ENCODE measurements around the gene MYOZ3. TPM values are rescaled to one million over a fixed set of nuclear protein-coding genes. Genes with fewer than 3 reads are reported as not detected.

Gene MYOZ3
- total RNA-seq, 1 experiment from 2014 or later, result not detected

- peak; percentile 59 for DNase-seq (ENCODE audit: low read depth)
Measured at GRCh38 chr5:150640311-150641005, 20.6 kb upstream of the MYOZ3 start, which contains the start of gene SYNPO. SYNPO (plus strand) TSS chr5:150640660; CDS start chr5:150648276, 7,616 bp downstream.

DNA sequence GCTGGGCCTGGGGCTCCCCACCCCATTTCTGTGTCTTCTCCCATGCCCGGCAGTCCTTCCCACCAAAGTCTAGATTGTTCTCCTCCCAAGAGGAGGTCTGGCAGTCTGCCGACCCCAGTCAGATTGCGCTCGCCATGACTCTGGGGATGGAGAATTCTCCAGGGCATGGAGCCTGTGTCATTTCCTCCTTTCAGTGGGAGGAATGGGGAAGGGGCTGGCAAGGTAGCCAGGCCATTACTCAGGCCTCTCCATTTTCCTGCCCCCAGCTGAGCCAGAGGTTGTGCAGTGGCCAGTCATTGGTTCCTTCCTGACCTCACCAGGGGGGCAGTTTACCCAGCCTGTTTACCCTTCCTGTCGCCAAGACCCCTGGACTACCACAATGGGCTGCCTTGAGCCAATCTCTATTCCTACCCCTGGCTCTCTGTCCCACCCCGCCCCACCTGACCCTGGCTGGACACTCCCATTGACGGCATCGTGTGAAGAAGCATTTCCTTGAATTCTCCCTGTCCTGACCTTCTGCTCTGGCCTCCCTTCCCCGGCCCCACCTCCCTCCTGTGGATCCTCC, 20.0 kb upstream of the MYOZ3 start:
- in situ Hi-C loops (cut with HindIII; ENCODE audit: low pct_unique_long_range_greater_than_20kb, low sequenced_read_pairs), result no loop called here
- peak; percentile 40 for DNase-seq (ENCODE audit: low read depth)

More at GRCh38 chr5:150640311-150641005, 20.6 kb upstream of the MYOZ3 start, which contains the start of gene SYNPO:
- in situ Hi-C loops (cut with HindIII; ENCODE audit: low pct_unique_long_range_greater_than_20kb, low sequenced_read_pairs), result no loop called here

GRCh38 chr5:150641824-150642566, 19.1 kb upstream of the MYOZ3 start:
- in situ Hi-C loops (cut with HindIII; ENCODE audit: low pct_unique_long_range_greater_than_20kb, low sequenced_read_pairs), result no loop called here
- no peak for DNase-seq (ENCODE audit: low read depth)

- DNase-seq (ENCODE audit: low read depth), result peak; percentile 89
- in situ Hi-C loops (cut with HindIII; ENCODE audit: low pct_unique_long_range_greater_than_20kb, low sequenced_read_pairs), result no loop called here
Measured at GRCh38 chr5:150642567-150642927, 18.5 kb upstream of the MYOZ3 start.

DNA sequence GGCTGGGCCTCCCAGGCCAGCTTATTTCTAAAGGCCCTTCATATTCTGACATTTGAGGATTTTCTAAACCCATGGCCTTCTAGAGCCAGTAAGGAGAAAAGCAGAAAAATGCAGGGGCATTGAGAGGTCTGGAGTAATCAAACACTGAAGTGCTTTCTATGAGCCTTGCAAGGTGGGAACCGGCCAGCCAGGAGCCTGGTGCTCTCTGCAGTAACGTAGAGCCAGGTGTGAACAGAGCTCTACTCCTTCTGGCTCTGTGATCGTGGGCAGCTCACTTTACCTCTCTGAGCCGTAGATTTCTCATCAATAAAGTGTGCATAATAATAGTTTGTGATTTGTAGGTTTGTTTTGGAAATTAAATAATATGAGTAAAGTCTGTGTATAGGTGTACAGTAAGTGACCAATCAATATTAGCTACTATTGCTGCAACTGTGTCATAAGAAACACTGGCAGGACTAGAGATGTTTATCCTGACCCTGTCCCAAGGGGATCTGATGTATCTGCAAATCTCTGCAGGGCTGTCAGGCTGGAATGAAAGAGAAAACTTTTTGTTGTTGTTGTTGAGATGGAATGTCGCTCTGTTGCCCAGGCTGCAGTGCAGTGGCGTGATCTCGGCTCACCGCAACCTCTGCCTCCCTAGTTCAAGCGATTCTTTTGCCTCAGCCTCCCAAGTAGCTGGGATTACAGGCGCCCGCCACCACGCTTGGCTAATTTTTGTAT, 17.9 kb upstream of the MYOZ3 start:
- in situ Hi-C loops (cut with HindIII; ENCODE audit: low pct_unique_long_range_greater_than_20kb, low sequenced_read_pairs), result no loop called here
- DNase-seq (ENCODE audit: low read depth), result no peak

DNA sequence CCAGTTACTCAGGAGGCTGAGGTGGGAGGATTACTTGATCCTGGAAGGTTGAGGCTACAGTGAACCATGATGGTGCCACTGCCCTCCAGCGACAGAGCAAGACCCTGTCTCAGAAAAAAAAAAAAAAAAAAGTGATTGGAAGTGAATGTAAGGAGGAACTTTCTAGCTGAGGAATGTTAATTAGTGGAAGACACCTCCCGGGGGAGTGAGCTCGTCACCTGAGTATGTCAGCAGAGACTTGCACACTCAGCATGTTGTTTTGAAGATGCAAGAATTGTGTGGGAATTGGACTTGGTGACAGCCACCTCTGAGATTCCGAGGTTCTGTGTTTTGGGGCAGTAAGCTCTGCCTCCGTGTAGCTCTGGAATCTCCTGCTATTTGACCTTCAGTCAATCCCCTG, 17.0 kb upstream of the MYOZ3 start:
- peak; percentile 27 for DNase-seq (ENCODE audit: low read depth)

GRCh38 chr5:150644514-150644913, 16.5 kb upstream of the MYOZ3 start:
- no peak for DNase-seq (ENCODE audit: low read depth)
- in situ Hi-C loops (cut with HindIII; ENCODE audit: low pct_unique_long_range_greater_than_20kb, low sequenced_read_pairs), result no loop called here

More for the DNA sequence above, 17.0 kb upstream of the MYOZ3 start:
- in situ Hi-C loops (cut with HindIII; ENCODE audit: low pct_unique_long_range_greater_than_20kb, low sequenced_read_pairs), result no loop called here

- in situ Hi-C loops (cut with HindIII; ENCODE audit: low pct_unique_long_range_greater_than_20kb, low sequenced_read_pairs), result no loop called here
Measured at GRCh38 chr5:150645070-150645700, 15.9 kb upstream of the MYOZ3 start.

GRCh38 chr5:150647275-150648251, 13.5 kb upstream of the MYOZ3 start:
- no peak for DNase-seq (ENCODE audit: low read depth)
- in situ Hi-C loops (cut with HindIII; ENCODE audit: low pct_unique_long_range_greater_than_20kb, low sequenced_read_pairs), result no loop called here

More at GRCh38 chr5:150645070-150645700, 15.9 kb upstream of the MYOZ3 start:
- peak; percentile 80 for DNase-seq (ENCODE audit: low read depth)

GRCh38 chr5:150648294-150649107, 12.6 kb upstream of the MYOZ3 start:
- in situ Hi-C loops (cut with HindIII; ENCODE audit: low pct_unique_long_range_greater_than_20kb, low sequenced_read_pairs), result no loop called here
- no peak for DNase-seq (ENCODE audit: low read depth)

DNA sequence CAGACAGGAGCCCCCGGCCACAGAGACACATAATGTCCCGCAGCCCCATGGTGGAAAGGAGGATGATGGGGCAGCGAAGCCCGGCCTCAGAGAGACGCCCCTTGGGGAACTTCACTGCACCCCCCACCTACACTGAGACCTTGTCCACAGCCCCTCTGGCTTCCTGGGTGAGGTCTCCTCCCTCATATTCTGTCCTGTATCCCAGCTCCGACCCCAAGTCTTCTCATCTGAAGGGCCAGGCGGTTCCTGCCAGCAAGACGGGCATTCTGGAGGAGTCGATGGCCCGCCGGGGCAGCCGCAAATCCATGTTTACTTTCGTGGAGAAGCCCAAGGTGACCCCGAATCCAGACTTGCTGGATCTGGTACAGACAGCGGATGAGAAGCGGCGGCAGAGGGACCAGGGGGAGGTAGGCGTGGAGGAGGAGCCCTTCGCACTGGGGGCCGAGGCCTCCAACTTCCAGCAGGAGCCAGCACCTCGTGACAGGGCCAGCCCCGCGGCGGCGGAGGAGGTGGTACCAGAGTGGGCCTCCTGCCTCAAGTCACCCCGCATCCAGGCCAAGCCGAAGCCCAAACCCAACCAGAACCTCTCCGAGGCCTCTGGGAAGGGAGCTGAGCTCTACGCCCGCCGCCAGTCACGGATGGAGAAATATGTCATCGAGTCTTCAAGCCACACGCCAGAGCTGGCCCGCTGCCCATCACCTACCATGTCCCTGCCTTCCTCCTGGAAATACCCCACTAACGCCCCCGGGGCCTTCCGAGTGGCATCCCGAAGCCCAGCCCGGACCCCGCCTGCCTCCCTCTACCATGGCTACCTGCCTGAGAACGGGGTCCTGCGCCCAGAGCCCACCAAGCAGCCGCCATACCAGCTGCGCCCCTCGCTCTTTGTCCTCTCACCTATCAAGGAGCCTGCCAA, 11.7 kb upstream of the MYOZ3 start:
- no peak for DNase-seq (ENCODE audit: low read depth)
- in situ Hi-C loops (cut with HindIII; ENCODE audit: low pct_unique_long_range_greater_than_20kb, low sequenced_read_pairs), result no loop called here

DNA sequence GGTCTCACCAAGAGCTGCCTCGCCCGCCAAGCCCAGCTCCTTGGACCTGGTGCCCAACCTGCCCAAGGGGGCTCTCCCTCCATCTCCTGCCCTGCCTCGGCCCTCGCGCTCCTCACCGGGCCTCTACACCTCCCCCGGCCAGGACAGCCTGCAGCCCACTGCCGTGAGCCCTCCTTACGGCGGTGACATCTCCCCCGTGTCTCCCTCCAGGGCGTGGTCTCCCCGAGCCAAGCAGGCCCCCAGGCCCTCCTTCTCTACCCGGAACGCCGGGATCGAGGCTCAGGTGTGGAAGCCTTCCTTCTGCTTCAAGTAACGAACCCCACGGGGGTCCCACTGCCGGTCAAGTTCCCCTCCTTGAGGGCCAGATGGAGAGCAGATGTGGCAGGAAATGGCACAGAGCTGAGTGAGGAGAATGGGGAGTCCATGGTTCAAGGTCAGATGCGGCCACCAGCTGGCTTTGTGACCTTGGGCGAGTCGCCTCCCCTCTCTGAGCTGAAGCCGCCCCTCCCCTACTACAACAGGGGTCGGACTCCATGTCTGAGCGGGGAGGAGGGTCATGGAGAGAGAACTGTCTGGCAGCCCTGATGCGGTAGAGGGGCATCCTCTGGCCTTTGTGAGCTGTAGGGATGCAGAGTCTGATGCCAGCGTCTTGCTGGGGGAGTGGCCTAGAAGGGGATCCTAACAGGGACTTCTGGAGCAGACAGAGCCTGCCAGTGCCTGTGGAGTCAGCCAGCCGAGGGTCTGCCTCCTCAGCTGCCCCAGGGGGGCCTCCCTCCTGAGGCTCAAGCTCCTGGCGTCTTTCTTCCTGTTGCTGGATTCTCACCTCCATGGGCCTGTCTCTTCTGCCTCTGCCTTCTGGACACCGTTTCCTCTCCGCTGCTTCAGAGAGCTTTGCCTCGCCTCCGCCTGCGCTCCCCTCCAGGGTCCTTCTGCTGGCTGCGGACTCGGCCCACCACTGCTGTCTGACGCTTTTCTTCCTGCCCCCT, 10.7 kb upstream of the MYOZ3 start:
- in situ Hi-C loops (cut with HindIII; ENCODE audit: low pct_unique_long_range_greater_than_20kb, low sequenced_read_pairs), result no loop called here

GRCh38 chr5:150651382-150651781, 9.7 kb upstream of the MYOZ3 start:
- in situ Hi-C loops (cut with HindIII; ENCODE audit: low pct_unique_long_range_greater_than_20kb, low sequenced_read_pairs), result no loop called here
- no peak for DNase-seq (ENCODE audit: low read depth)

More for the DNA sequence above, 10.7 kb upstream of the MYOZ3 start:
- no peak for DNase-seq (ENCODE audit: low read depth)

- DNase-seq (ENCODE audit: low read depth), result no peak
- in situ Hi-C loops (cut with HindIII; ENCODE audit: low pct_unique_long_range_greater_than_20kb, low sequenced_read_pairs), result no loop called here
Measured at GRCh38 chr5:150651924-150652671, 9.0 kb upstream of the MYOZ3 start.
